NCI-H446 (cell line): ENCODE data around the gene SHQ1.
A peak's percentile ranks its signal among the peaks of the same experiment; 100 is the strongest.

ENCODE experiments used
- DNase-seq, 2 experiments: peaks; one replicate each; lab custom pipeline; 2025; lab: John Stamatoyannopoulos, UW

SHQ1 gene

GRCh38 chr3:72848703-72849081, 447 bp upstream of the SHQ1 start:
- no peak for DNase-seq

DNA sequence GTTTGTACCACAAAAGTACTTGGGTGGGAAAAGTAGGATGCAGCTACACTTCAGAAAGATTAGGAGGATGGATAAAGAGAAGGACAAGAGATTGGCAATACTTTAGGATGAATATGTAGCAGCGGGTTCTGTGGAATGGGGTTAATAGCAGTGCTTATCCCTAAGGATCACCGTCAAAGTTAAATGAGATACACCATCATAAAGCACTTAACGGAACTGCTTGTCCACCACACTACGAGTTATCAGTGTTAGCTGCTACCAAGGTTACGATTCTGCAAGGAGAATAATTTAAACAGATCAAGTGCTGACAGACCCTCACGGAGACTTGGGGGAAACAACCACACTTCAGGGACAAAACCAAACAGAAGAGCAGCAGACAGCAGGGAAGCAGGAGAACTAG, 963 bp downstream of the SHQ1 start:
- DNase-seq = no peak

- no peak for DNase-seq
These were observed 2.1 kb downstream of the SHQ1 start for GRCh38 chr3:72846166-72846565.

- DNase-seq = no peak
These were observed 3.7 kb downstream of the SHQ1 start for GRCh38 chr3:72844436-72844993.

- DNase-seq = no peak
These were observed 9.2 kb downstream of the SHQ1 start for GRCh38 chr3:72839057-72839456.

DNA sequence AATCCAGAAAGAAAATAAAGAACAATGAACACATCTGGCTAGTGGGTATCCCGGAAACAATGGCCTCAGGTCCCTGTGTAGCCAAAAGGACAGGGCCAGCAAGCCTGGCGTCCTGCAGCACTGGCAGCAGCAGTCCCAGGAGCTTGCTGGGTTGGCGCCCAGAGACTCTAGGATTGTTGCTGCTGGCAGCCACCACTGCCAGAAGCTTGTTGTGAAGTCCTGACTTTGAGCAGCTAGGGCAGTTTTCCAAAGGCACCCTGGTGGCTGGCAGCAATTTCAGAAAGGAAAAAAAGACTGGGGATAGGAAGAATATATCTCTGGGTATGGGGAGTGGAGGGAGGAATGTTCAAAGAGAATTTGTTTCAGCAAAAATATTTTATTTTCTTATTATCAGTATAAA, 11.3 kb downstream of the SHQ1 start:
- DNase-seq = peak; percentile 60 to 86

DNA sequence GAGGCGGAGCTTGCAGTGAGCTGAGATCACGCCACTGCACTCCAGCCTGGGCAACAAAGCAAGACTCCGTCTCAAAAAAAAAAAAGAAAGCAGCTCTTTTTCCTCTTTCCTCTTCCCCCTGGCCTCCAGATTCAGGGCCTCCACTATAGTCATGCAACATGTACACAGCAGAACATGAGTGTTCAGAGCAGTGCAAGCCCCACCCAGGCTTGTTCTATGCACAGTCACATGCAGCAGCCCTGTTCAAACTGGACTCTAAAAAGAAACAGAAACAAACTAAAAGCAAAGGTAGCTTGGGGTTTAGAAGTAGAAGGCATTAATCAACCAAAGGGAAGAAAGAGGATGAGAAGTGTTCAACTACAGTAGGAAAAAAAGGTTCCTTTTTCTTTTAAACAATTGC, 11.8 kb downstream of the SHQ1 start:
- no peak for DNase-seq

DNA sequence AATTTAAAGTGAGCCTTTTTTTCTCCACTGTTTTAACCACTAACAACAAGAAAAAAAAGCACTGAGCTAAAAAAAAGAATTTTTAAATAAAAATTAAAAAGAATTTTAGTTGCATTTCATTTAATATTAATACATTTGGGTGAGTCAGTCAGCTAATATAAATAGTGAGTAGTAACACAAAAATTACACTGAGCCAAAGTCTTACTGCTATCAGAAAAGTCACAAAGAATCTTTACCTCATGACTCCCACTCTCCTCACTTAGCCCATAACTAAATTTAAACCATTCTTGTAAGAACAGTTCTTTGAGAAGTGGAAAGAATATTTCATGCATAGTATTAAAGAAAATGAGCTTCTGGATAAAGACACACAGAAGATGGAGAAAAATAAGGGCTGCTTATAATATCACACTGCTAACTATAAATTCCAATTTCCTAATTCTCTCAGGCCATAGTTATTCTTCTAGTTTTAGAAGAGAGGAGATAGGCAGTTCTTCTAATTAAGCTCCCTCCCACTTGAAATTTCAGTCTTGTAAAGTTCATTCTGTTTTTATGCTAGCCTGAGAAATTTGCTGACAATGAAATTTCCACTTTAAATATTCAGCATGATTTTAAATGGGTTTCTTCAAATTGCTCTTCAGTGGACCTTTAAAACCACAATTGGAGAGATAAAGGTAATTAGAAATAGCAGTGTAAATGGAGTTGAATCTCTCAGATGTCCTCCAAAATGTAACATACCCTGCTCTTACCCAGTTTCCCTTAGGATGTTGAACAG, 17.6 kb downstream of the SHQ1 start:
- DNase-seq = no peak

DNA sequence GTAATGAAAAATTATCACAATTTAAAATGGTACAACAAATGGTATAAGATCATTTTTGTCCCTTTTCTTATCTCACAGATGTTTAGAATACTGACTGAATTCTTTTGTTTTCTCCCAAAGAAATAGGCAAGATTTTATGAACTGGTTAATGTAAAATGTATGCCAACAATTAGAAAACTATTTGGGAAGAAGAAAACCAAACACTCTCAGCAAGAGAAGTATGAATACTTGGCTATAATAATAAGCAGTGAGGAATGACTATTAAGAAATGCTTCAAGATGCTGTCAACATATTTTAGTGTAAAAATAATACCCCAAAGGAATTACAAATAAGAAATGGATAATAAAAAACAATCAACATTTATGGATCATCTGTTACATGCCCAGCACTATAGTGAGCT, 18.5 kb downstream of the SHQ1 start:
- DNase-seq = no peak

DNA sequence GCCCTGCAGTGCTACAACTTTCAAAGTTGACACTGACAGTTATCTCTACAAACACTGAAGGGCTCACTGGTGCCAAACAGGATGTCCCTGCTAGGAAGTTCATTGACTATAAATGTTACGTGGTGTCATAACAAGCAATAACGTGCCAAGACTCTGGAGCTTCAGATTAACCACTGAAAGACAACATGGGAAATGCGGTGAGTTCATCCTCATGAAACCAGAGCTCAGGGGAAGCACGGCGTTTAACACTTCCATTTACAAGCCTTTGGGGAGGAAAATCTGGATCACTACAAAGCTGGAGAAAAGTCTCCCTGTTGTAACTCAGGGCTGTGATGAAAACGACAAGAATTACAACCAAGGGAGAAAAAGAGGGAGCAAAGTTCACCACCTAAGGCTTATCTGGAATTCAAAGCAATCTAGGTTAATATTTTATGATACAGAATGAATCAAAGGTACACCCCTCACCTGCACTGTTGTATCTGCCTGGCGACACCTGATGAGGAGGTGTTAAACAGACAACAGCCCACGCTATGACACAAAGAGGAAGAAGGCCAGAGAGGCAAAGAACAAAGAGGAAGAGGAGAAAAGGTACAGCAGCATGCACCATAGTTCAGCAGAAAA, 27.0 kb downstream of the SHQ1 start:
- peak in 1 of 2 experiments; percentile 22 for DNase-seq

- DNase-seq = peak; percentile 6 to 8
These were observed 27.8 kb downstream of the SHQ1 start for GRCh38 chr3:72820415-72820814.

DNA sequence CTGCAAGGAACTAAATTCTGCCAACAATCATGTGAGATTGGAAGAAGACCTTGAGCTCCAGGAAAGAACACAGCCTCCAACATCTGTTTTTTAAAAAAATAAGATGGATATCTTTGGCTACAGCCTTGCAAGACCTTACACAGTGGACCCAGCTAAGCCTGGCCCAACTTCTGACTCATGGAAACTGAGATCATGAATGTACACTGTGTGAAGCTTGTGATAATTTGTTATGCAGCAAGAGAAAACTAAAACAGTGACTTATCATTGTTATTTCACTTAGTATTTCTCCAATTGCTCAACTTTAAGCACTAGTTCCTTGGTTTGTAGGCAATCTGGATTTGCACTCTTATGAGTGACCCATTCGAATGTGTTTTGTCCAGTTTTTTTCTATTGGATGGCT, 29.3 kb downstream of the SHQ1 start:
- no peak for DNase-seq

GRCh38 chr3:72818092-72818773, 30.0 kb downstream of the SHQ1 start:
- DNase-seq = peak in 1 of 2 experiments; percentile 31

DNA sequence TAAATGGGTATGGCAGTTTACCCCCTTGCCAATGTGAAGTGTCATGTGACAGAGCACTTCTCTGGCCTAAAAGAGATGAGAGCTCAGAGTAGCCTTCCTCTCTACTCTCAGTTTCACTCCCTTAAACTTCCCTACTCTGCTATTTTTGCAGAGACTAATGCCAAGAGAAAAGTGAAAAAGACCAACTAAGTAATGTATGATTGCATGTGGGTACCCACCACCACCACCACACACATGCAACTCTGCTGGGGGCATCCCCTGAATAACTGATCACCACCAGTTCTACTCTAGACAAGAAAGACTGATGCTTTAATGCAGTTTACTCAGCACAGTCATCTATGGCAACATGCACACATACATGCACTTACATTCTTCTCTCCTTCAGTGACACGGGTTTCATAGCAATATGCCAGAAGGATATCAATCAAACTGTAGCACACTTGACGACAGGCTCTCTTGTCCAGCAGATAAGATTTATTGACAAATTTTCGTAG, 31.3 kb downstream of the SHQ1 start:
- DNase-seq = no peak

DNA sequence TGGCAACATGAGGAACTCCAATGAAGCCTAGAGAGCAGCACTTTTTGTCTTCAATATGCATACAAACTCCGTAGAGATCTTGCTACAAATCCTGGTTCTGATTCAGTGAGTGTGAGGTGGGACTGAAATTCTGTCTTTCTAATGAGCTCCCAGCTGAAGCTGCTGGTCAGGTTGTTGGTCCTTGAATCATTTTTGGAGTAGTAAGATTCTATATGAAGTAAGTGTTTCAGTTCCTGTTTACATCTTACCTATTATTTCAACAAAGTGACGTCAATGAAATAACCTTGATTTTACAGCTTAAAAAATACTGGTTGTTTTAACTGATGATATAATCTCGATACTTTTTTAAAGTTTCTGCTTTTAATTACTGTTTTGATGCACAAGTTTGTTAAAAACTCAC, 33.9 kb downstream of the SHQ1 start:
- no peak for DNase-seq

DNA sequence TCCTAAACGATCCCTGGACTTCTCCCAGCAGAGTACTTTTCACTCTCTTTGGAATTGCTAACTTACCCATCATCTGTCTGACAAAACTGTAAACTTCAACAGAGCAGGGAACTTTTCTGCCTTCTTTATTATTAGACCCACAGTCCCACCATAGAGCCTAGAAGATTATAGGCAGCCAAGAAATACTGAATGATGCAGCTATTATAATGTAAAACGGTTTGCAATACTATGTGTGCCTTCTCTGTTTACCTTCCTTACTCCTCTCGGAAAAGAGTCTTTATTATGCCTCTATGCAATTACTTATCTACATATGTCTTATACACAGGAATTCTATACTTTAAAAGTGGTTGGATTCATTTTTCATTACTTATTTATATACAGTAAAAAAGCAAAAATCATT, 36.0 kb downstream of the SHQ1 start:
- DNase-seq = no peak

- no peak for DNase-seq
These were observed 36.7 kb downstream of the SHQ1 start for GRCh38 chr3:72811571-72811970.

DNA sequence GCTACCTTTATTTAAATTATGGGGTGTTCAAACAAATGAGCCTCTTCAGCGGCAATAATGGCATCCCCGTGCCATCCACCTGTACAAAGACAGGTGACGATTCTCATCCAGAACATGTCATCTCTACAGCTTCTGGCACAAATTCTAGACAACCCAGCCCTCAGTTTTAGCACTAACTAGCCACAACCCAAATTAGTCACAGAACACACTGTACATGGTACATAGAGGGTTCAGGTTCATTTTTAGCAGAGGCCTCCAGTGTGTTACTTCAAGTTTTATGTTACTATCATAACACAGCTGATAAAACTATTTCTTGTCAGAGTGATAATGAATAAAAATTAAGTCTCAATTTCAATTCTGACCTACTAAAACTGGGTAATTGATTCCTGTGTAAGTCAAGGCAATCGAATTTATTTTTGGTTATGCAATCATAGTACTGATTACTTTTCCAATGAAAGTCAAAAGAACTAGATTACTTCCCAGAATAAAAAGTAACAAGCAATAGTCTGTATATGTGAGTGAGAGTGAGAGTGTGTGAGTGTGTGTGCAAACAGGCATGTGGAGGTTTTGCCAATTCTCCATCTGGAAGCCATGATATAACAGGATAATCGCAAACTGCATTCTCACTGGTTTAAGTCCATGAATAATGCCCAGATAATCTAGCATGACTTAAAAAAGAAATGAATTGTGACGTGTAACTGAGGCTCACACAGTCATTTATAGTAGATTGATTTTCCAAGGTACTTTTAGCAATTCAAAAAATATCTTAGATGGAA, 37.4 kb downstream of the SHQ1 start:
- DNase-seq = no peak

GRCh38 chr3:72810063-72810462, 38.2 kb downstream of the SHQ1 start:
- DNase-seq = no peak

DNA sequence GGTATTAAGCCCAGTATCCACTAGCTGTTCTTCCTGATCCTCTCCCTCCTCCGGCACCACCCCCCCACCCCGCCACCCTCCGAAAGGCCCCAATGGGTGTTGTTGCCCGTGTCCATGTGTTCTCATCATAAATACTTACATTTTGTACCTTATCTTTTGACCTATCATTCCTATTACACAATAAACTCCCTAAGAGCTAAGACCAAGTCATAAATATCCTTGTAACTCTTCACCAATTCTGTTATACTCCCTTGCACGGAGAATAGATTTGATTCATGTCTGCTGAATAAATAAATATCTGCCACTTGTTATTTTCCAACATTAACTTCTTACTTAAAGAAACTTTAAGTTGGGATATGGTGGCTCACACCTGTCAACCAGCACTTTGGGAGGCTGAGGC, 43.9 kb downstream of the SHQ1 start:
- no peak for DNase-seq

- DNase-seq = no peak
These were observed 44.7 kb downstream of the SHQ1 start for GRCh38 chr3:72803573-72803972.

DNA sequence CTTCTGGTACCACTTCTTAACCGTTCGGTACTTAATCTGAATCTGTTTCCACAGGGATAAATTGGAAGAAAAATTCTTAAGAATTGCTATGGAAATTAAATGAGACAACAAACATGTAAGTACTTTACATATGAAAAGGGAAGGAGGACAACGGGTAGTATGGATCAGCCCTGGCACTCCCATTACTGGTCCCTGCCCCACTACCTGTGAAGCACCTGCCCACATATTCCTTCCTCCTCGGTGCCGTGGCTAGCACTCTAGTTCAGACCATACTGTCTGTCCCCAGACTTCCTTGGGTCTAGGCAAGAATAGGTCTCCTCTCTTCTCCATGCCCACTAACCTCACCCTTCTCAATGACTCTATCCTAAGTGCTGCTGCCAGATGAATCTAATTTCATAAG, 46.2 kb downstream of the SHQ1 start:
- no peak for DNase-seq
